Measurements from ENCODE around the gene RBM28.

Gene RBM28

GRCh38 chr7:128257458-128257857 lies 86.2 kb downstream of the RBM28 start:
- DNase-seq: no peak

- no peak for DNase-seq
Observed at GRCh38 chr7:128255271-128255670, 88.4 kb downstream of the RBM28 start.

GRCh38 chr7:128254470-128254869 lies 89.2 kb downstream of the RBM28 start:
- no peak for DNase-seq

GRCh38 chr7:128253701-128254100 lies 90.0 kb downstream of the RBM28 start:
- no peak for DNase-seq

GRCh38 chr7:128251337-128251736 lies 92.4 kb downstream of the RBM28 start:
- no peak for DNase-seq
